Uterus (tissue), 4 donors: ENCODE results near the gene USP40. TPM values are rescaled to one million over a fixed set of nuclear protein-coding genes. Genes with fewer than 3 reads are reported as not detected.

Source experiments
- DNase-seq, 2 donors: peaks; one replicate each; pipeline ENCODE4 v3.0.0-alpha.2; 2019 to 2020
- H3K27ac ChIP-seq, 2 donors: fragments of 200-600 bp; sonication (generic); 1 replicate in 1 of 2; 2 replicates in 1 of 2; pipeline ENCODE4 v1.5.1; 2016 to 2018
- H3K27me3 ChIP-seq, 2 donors: fragments of 200-600 bp; sonication (generic); one replicate each; pipeline ENCODE4 v1.5.1; 2018 to 2019; ENCODE audit warnings: control low read depth in 1 of 2
- H3K36me3 ChIP-seq, 2 donors: fragments of 200-600 bp; sonication (generic); one replicate each; pipeline ENCODE4 v1.5.1; 2019; ENCODE audit warnings: control low read depth in 1 of 2
- H3K4me1 ChIP-seq, 2 donors: fragments of 200-600 bp; sonication (generic); one replicate each; pipeline ENCODE4 v1.5.1; 2018 to 2019; ENCODE audit warnings: control low read depth in 1 of 2
- H3K4me3 ChIP-seq, 2 donors: fragments of 200-600 bp; sonication (generic); 1 replicate in 1 of 2; 2 replicates in 1 of 2; pipeline ENCODE4 v1.5.1; 2018 to 2019; ENCODE audit warnings: mild to moderate bottlenecking in 1 of 2
- H3K9me3 ChIP-seq, 2 donors: fragments of 200-600 bp; sonication (generic); one replicate each; pipeline ENCODE4 v1.5.1; 2019; ENCODE audit warnings: control low read depth in 1 of 2
- POLR2A ChIP-seq, 2 donors: fragments of 450-650 bp; IDR thresholded peaks; one replicate each; pipeline ENCODE4 v1.6.1; 2016; ENCODE audit warnings: antibody characterized with exemption in 2 of 2, mild to moderate bottlenecking in 1 of 2, moderate library complexity in 1 of 2
- intact Hi-C: fragments of 100-400 bp; cut with DNase I; formaldehyde crosslinking; loops from one replicate; pipeline ENCODE4 v1.15.1; 2023; ENCODE audit warnings: low total_unique reads
- total RNA-seq, 4 donors: library from RNA; depleted of rRNA in 3 of 4; stranded (reverse); fragments of >200 nt in 3 of 4; gene quantifications; one replicate each; pipeline versions ENCODE4 v1.1.0 to v1.2.4, GENCODE V29; 2014 to 2023
- TF ChIP-seq, protein P1 (sequence below), 4 experiments: fragments of 200-600 bp in 2 of 4; fragments of 450-650 bp in 2 of 4; sonication (generic) in 2 of 4; IDR thresholded peaks; one replicate each; pipeline ENCODE4 v1.5.1; 2016 to 2019; ENCODE audit warnings: antibody characterized with exemption in 4 of 4, mild to moderate bottlenecking in 2 of 4, moderate library complexity in 1 of 4
- donor health status: DM: yes; HTN: yes; CAD: no.

Gene USP40
- total RNA-seq, 4 donors from 2014 or later: 14.7 to 60.2 (median 49.5) TPM

DNA sequence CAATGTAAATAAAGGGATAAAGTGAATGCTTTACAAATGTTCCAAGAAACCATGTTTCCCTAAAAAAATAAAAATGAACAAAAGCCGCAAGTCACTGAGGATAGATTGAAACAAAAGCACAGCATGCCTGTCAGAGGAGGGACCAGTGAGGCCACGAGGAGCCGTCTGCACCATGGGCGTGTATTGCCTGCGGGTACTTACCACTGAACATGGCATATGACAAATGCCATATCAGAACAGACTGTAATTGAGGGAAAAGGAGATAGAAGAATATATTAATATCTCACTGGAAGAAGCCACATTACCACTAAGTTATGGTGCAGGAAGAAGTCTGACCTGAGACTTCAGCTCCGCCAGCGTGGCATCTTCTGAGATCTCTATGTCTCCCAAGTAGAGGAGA, 75.8 kb downstream of the USP40 start:
- no peak for DNase-seq
- Histone ChIP-seq H3K9me3 (no peaks in the 10 kb centered on the region), H3K27me3 (no peaks in the 10 kb centered on the region), H3K27ac (no peak overlapping the region), H3K36me3 (no peaks in the 10 kb centered on the region), H3K4me3 (no peak overlapping the region), H3K4me1 (no peaks in the 10 kb centered on the region)
- TF ChIP-seq POLR2A (IDR thresholded peaks at IDR 0.05): no peak
- TF ChIP-seq, protein P1, sequence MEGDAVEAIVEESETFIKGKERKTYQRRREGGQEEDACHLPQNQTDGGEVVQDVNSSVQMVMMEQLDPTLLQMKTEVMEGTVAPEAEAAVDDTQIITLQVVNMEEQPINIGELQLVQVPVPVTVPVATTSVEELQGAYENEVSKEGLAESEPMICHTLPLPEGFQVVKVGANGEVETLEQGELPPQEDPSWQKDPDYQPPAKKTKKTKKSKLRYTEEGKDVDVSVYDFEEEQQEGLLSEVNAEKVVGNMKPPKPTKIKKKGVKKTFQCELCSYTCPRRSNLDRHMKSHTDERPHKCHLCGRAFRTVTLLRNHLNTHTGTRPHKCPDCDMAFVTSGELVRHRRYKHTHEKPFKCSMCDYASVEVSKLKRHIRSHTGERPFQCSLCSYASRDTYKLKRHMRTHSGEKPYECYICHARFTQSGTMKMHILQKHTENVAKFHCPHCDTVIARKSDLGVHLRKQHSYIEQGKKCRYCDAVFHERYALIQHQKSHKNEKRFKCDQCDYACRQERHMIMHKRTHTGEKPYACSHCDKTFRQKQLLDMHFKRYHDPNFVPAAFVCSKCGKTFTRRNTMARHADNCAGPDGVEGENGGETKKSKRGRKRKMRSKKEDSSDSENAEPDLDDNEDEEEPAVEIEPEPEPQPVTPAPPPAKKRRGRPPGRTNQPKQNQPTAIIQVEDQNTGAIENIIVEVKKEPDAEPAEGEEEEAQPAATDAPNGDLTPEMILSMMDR (IDR thresholded peaks at IDR 0.05): no peak
- intact Hi-C loops: no loop called here

- H3K27ac ChIP-seq: no peak overlapping the region
Measured at GRCh38 chr2:233489666-233490065, 76.9 kb downstream of the USP40 start.

DNA sequence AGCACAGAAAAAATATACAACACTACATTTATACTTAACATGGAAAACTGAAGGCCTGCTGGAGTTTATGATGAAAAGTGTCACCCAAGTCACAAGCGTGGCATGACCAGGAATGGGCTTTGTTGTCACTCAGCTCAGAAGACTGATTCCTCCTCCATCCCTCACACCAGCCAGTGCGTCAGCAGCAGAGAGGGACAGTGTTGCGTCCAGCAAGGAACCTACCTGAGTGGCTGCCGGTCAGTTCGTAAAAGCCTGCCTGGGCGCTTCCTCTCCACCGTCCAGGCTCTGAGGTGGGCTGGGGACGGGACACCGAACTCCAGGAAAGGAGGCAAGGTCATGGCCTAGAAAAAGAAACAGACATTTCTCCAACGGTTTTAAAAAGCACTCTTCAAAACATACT, 77.4 kb downstream of the USP40 start:
- Histone ChIP-seq H3K4me1 (no peaks in the 10 kb centered on the region), H3K27me3 (no peaks in the 10 kb centered on the region), H3K9me3 (no peaks in the 10 kb centered on the region), H3K27ac (no peak overlapping the region), H3K4me3 (no peak overlapping the region), H3K36me3 (no peaks in the 10 kb centered on the region)
- intact Hi-C loops: no loop called here
- DNase-seq: no peak
- TF ChIP-seq, protein P1 (IDR thresholded peaks at IDR 0.05): no peak
- no peak for TF ChIP-seq POLR2A (IDR thresholded peaks at IDR 0.05)

More at GRCh38 chr2:233489666-233490065, 76.9 kb downstream of the USP40 start:
- TF ChIP-seq POLR2A (IDR thresholded peaks at IDR 0.05): no peak
- TF ChIP-seq, protein P1 (IDR thresholded peaks at IDR 0.05): no peak
- Histone ChIP-seq H3K9me3 (no peaks in the 10 kb centered on the region), H3K4me1 (no peaks in the 10 kb centered on the region), H3K4me3 (no peak overlapping the region), H3K36me3 (no peaks in the 10 kb centered on the region), H3K27me3 (no peaks in the 10 kb centered on the region)
- no peak for DNase-seq
- intact Hi-C loops: no loop called here

GRCh38 chr2:233487748-233488345, 78.7 kb downstream of the USP40 start:
- DNase-seq: no peak
- Histone ChIP-seq H3K4me3 (no peak overlapping the region), H3K4me1 (no peaks in the 10 kb centered on the region), H3K9me3 (no peaks in the 10 kb centered on the region), H3K36me3 (no peaks in the 10 kb centered on the region), H3K27ac (no peak overlapping the region), H3K27me3 (no peaks in the 10 kb centered on the region)
- no peak for TF ChIP-seq POLR2A (IDR thresholded peaks at IDR 0.05)
- TF ChIP-seq, protein P1 (IDR thresholded peaks at IDR 0.05): no peak
- intact Hi-C loops: no loop called here

GRCh38 chr2:233486778-233487552, 79.6 kb downstream of the USP40 start:
- DNase-seq: no peak
- Histone ChIP-seq H3K4me3 (no peak overlapping the region), H3K27me3 (no peaks in the 10 kb centered on the region), H3K27ac (no peak overlapping the region), H3K4me1 (no peaks in the 10 kb centered on the region), H3K9me3 (no peaks in the 10 kb centered on the region), H3K36me3 (no peaks in the 10 kb centered on the region)
- intact Hi-C loops: no loop called here
- TF ChIP-seq, protein P1 (IDR thresholded peaks at IDR 0.05): no peak
- TF ChIP-seq POLR2A (IDR thresholded peaks at IDR 0.05): no peak
